DND-41 (cell line): ENCODE measurements around the gene GNG8.

ENCODE experiments used
- ATAC-seq: fragments of 200-7000 bp; cut with Tn5 transposase; 3 replicates; pipeline ENCODE4 v1.9.1; 2021; ENCODE audit warnings: low read depth; ENCODE audit not compliant: insufficient read depth
- DNase-seq: peaks from one replicate; pipeline ENCODE4 v3.0.0-alpha.2; 2020
- H2AFZ ChIP-seq: 2 replicates; pipeline ENCODE4 v1.6.0; 2012; ENCODE audit warnings: low read depth, low read length
- H3K27ac ChIP-seq: 2 replicates; pipeline ENCODE4 v1.5.1; 2012; ENCODE audit warnings: low read length, inconsistent platforms
- H3K27me3 ChIP-seq: fragments of 200-600 bp; sonication (generic); 2 replicates; pipeline ENCODE4 v1.6.0; 2012; ENCODE audit warnings: low read length, mild to moderate bottlenecking, inconsistent platforms; ENCODE audit not compliant: insufficient read depth, poor library complexity
- H3K36me3 ChIP-seq: 2 replicates; pipeline ENCODE4 v1.5.1; 2012; ENCODE audit warnings: low read length, inconsistent platforms; ENCODE audit not compliant: insufficient read depth
- H3K4me1 ChIP-seq: 2 replicates; pipeline ENCODE4 v1.5.1; 2012; ENCODE audit warnings: mild to moderate bottlenecking, low read length; ENCODE audit not compliant: insufficient read depth
- H3K4me2 ChIP-seq: 2 replicates; pipeline ENCODE4 v1.6.0; 2012; ENCODE audit warnings: mild to moderate bottlenecking, moderate library complexity, low read length, inconsistent platforms; ENCODE audit not compliant: insufficient read depth
- H3K4me3 ChIP-seq, 2 experiments: fragments of 200-600 bp in 1 of 2; shearing (Covaris generic) in 1 of 2; 2 replicates each; pipeline ENCODE4 v1.5.1; 2012 to 2016; ENCODE audit warnings: inconsistent platforms in 2 of 2, low read length in 2 of 2, mild to moderate bottlenecking in 2 of 2, low read depth in 1 of 2, moderate library complexity in 1 of 2
- H3K79me2 ChIP-seq: 2 replicates; pipeline ENCODE4 v1.6.0; 2012; ENCODE audit warnings: low read length, inconsistent platforms; ENCODE audit not compliant: insufficient read depth
- H3K9ac ChIP-seq: 2 replicates; pipeline ENCODE4 v1.6.0; 2012; ENCODE audit warnings: low read depth, mild to moderate bottlenecking, inconsistent platforms, low read length, moderate library complexity
- H3K9me3 ChIP-seq: 2 replicates; pipeline ENCODE4 v1.5.1; 2012; ENCODE audit warnings: low read length, moderate library complexity, mild to moderate bottlenecking, inconsistent platforms; ENCODE audit not compliant: insufficient read depth, severe bottlenecking
- H4K20me1 ChIP-seq: 2 replicates; pipeline ENCODE4 v1.6.0; 2012; ENCODE audit warnings: low read length; ENCODE audit not compliant: insufficient read depth
- EZH2 ChIP-seq: IDR thresholded peaks from 3 replicates; pipeline ENCODE4 v1.6.1; 2012; ENCODE audit warnings: borderline replicate concordance, low read depth, mild to moderate bottlenecking, moderate library complexity, low read length, inconsistent platforms; ENCODE audit not compliant: severe bottlenecking
- TF ChIP-seq, protein P1 (sequence below): IDR thresholded peaks from 2 replicates; pipeline ENCODE4 v1.5.1; 2012; ENCODE audit warnings: borderline replicate concordance, low read length, moderate library complexity, mild to moderate bottlenecking; ENCODE audit not compliant: poor library complexity, severe bottlenecking; ENCODE audit errors: extremely low read depth

GNG8 gene

GRCh38 chr19:46613525-46613924 lies 22.5 kb downstream of the GNG8 start:
- H3K9ac ChIP-seq: no peak overlapping the region
- no peak overlapping the region for H3K27ac ChIP-seq
- H4K20me1 ChIP-seq: peaks cover 16% of the 10 kb centered on the region
- TF ChIP-seq, protein P1, sequence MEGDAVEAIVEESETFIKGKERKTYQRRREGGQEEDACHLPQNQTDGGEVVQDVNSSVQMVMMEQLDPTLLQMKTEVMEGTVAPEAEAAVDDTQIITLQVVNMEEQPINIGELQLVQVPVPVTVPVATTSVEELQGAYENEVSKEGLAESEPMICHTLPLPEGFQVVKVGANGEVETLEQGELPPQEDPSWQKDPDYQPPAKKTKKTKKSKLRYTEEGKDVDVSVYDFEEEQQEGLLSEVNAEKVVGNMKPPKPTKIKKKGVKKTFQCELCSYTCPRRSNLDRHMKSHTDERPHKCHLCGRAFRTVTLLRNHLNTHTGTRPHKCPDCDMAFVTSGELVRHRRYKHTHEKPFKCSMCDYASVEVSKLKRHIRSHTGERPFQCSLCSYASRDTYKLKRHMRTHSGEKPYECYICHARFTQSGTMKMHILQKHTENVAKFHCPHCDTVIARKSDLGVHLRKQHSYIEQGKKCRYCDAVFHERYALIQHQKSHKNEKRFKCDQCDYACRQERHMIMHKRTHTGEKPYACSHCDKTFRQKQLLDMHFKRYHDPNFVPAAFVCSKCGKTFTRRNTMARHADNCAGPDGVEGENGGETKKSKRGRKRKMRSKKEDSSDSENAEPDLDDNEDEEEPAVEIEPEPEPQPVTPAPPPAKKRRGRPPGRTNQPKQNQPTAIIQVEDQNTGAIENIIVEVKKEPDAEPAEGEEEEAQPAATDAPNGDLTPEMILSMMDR: no peak
- no peak for TF ChIP-seq EZH2
- H3K36me3 ChIP-seq: peaks cover 21% of the 10 kb centered on the region
- ATAC-seq: no peak
- H3K4me3 ChIP-seq: no peak overlapping the region
- H3K4me2 ChIP-seq: no peak overlapping the region
- H3K9me3 ChIP-seq: no peaks in the 10 kb centered on the region
- DNase-seq: no peak
- no peak overlapping the region for H2AFZ ChIP-seq
- no peaks in the 10 kb centered on the region for H3K79me2 ChIP-seq
- peaks cover 48% of the 10 kb centered on the region for H3K4me1 ChIP-seq
- no peaks in the 10 kb centered on the region for H3K27me3 ChIP-seq

DNA sequence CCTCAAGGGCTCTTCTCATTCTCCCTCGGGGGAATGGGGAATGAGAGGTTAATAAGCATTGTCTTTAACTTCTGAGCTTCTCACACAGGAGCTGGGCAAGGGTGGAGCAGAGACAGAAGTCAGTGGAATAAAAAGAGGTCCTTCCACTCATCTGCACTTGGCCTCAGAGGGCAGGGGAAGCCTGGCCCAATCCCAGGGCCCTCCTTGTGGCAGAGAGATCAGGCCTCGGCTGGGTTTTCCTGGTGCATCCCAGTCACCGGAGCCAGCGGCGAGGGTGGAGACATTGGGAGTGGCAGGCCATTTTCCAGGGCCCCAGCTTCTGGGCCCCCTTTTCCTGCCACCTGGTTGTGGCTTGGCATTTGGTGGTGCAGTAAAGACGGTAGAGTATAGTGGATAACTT lies 24.2 kb downstream of the GNG8 start:
- peaks cover 34% of the 10 kb centered on the region for H4K20me1 ChIP-seq
- no peaks in the 10 kb centered on the region for H3K27me3 ChIP-seq
- peaks cover 39% of the 10 kb centered on the region for H3K36me3 ChIP-seq
- H3K4me1 ChIP-seq: peaks cover 41% of the 10 kb centered on the region
- H3K79me2 ChIP-seq: peaks cover 3% of the 10 kb centered on the region; the same call in 1 of the 2 replicates
- ATAC-seq (peak; percentile 13), DNase-seq (no peak)
- H3K9me3 ChIP-seq: no peaks in the 10 kb centered on the region
- H3K4me3 ChIP-seq: no peak overlapping the region
- no peak overlapping the region for H3K4me2 ChIP-seq
- TF ChIP-seq EZH2: no peak
- TF ChIP-seq, protein P1: no peak
- peak overlapping the region; percentile 22 for H3K27ac ChIP-seq
- H3K9ac ChIP-seq: no peak overlapping the region
- H2AFZ ChIP-seq: no peak overlapping the region

GRCh38 chr19:46610851-46611770 lies 24.9 kb downstream of the GNG8 start:
- H3K9me3 ChIP-seq: no peaks in the 10 kb centered on the region

More at GRCh38 chr19:46610851-46611770, 24.9 kb downstream of the GNG8 start:
- Histone ChIP-seq H2AFZ (no peak overlapping the region), H3K27ac (peak overlapping the region; percentile 22), H3K79me2 (peaks cover 9% of the 10 kb centered on the region), H3K9ac (no peak overlapping the region), H3K4me1 (peaks cover 34% of the 10 kb centered on the region), H3K36me3 (peaks cover 45% of the 10 kb centered on the region), H3K4me2 (no peak overlapping the region), H3K27me3 (no peaks in the 10 kb centered on the region), H4K20me1 (peaks cover 41% of the 10 kb centered on the region), H3K4me3 (no peak overlapping the region)
- ATAC-seq (peak; percentile 51), DNase-seq (peak; percentile 48)
- no peak for TF ChIP-seq EZH2
- TF ChIP-seq, protein P1: no peak
